Cardiac muscle cell (in vitro differentiated cells and primary cell): ENCODE measurements around the gene NFE2L1. TPM values are rescaled to one million over a fixed set of nuclear protein-coding genes. Genes with fewer than 3 reads are reported as not detected.
"Not testable (repeated sequence)": the region's sequence is repeated elsewhere in the genome, so short reads cannot be mapped to it uniquely, and the experiment has no call there.

Experiments
- DNase-seq, 2 donors: peaks; one replicate each; pipeline versions ENCODE4 v3.0.0 to v3.0.0-alpha.2; 2010 to 2017; ENCODE audit warnings: low read depth in 1 of 2, low spot score in 1 of 2
- H3K27ac ChIP-seq: fragments of 200-600 bp; sonication (generic); 2 replicates; pipeline ENCODE4 v1.5.1; 2016
- H3K27me3 ChIP-seq: fragments of 200-600 bp; sonication (generic); 2 replicates; pipeline ENCODE4 v1.6.0; 2016; ENCODE audit warnings: control low read depth
- H3K36me3 ChIP-seq: fragments of 200-600 bp; sonication (generic); 2 replicates; pipeline ENCODE4 v1.5.1; 2016; ENCODE audit warnings: control low read depth
- H3K4me1 ChIP-seq: fragments of 200-600 bp; sonication (generic); 2 replicates; pipeline ENCODE4 v1.8.1; 2017; ENCODE audit warnings: low read depth, mild to moderate bottlenecking, mixed run types
- H3K4me3 ChIP-seq: fragments of 200-600 bp; sonication (generic); 2 replicates; pipeline ENCODE4 v1.5.1; 2016; ENCODE audit warnings: mild to moderate bottlenecking
- H3K9me3 ChIP-seq: fragments of 200-600 bp; sonication (generic); 2 replicates; pipeline ENCODE4 v1.5.1; 2017; ENCODE audit warnings: low read depth, mild to moderate bottlenecking, control low read depth
- CTCF ChIP-seq: IDR thresholded peaks from 2 replicates; pipeline ENCODE4 v1.5.1; 2012; ENCODE audit warnings: low read depth, mild to moderate bottlenecking, low read length
- polyA plus RNA-seq: library from polyadenylated mRNA; unstranded; fragments of >200 nt; fragmentation: Nextera tagmentation; extraction: Ambion mirVana; gene quantifications from 2 replicates; pipeline ENCODE4 v1.2.1, GENCODE V29; 2016
- total RNA-seq: library from RNA; depleted of rRNA; stranded (reverse); fragments of >200 nt; gene quantifications from 2 replicates; pipeline ENCODE4 v1.2.3, GENCODE V29; 2016

NFE2L1 gene
- total and polyA plus RNA-seq, 2 experiments from 2014 or later, result 56.0 to 122 TPM

- peaks cover 50% of the 10 kb centered on the region for H3K36me3 ChIP-seq
- TF ChIP-seq CTCF, result no peak
- H3K27ac ChIP-seq, result no peak overlapping the region
- H3K4me3 ChIP-seq, result no peak overlapping the region
- DNase-seq, result no peak
- no peaks in the 10 kb centered on the region for H3K27me3 ChIP-seq
- no peaks in the 10 kb centered on the region for H3K9me3 ChIP-seq
- H3K4me1 ChIP-seq, result no peaks in the 10 kb centered on the region
These were observed 18.0 kb downstream of the NFE2L1 start for GRCh38 chr17:48066192-48066591.

GRCh38 chr17:48066656-48067055 is 18.5 kb downstream of the NFE2L1 start:
- no peak for TF ChIP-seq CTCF
- Histone ChIP-seq H3K4me1 (no peaks in the 10 kb centered on the region), H3K27me3 (no peaks in the 10 kb centered on the region), H3K9me3 (no peaks in the 10 kb centered on the region), H3K27ac (no peak overlapping the region), H3K36me3 (peaks cover 51% of the 10 kb centered on the region), H3K4me3 (no peak overlapping the region)
- DNase-seq, result no peak

- no peaks in the 10 kb centered on the region for H3K9me3 ChIP-seq
- no peaks in the 10 kb centered on the region for H3K4me1 ChIP-seq
- H3K27me3 ChIP-seq, result no peaks in the 10 kb centered on the region
- no peak for TF ChIP-seq CTCF
- H3K4me3 ChIP-seq, result no peak overlapping the region
- no peak for DNase-seq
- H3K36me3 ChIP-seq, result peaks cover 45% of the 10 kb centered on the region
- no peak overlapping the region for H3K27ac ChIP-seq
These were observed 19.1 kb downstream of the NFE2L1 start for GRCh38 chr17:48067245-48067644.

- DNase-seq, H3K27me3 ChIP-seq, H3K4me1 ChIP-seq, H3K9me3 ChIP-seq, H3K27ac ChIP-seq, H3K4me3 ChIP-seq: not testable (repeated sequence)
- H3K36me3 ChIP-seq, result peaks cover 43% of the 10 kb centered on the region
These were observed 19.6 kb downstream of the NFE2L1 start for GRCh38 chr17:48067808-48068207.

- DNase-seq, result no peak
- no peaks in the 10 kb centered on the region for H3K9me3 ChIP-seq
- H3K4me3 ChIP-seq, result no peak overlapping the region
- H3K27me3 ChIP-seq, result no peaks in the 10 kb centered on the region
- no peaks in the 10 kb centered on the region for H3K4me1 ChIP-seq
- no peak overlapping the region for H3K27ac ChIP-seq
- TF ChIP-seq CTCF, result peak; percentile 49
- H3K36me3 ChIP-seq, result peaks cover 43% of the 10 kb centered on the region
These were observed 20.4 kb downstream of the NFE2L1 start for GRCh38 chr17:48068491-48068961.

- H3K27ac ChIP-seq, result no peak overlapping the region
- H3K4me1 ChIP-seq, result no peaks in the 10 kb centered on the region
- no peak overlapping the region for H3K4me3 ChIP-seq
- no peaks in the 10 kb centered on the region for H3K27me3 ChIP-seq
- no peak for DNase-seq
- peaks cover 54% of the 10 kb centered on the region for H3K36me3 ChIP-seq
- no peaks in the 10 kb centered on the region for H3K9me3 ChIP-seq
- no peak for TF ChIP-seq CTCF
These were observed 22.0 kb downstream of the NFE2L1 start for GRCh38 chr17:48070195-48070594.
